ENCODE data around the gene THRB. TPM values are rescaled to one million over a fixed set of nuclear protein-coding genes. Genes with fewer than 3 reads are reported as not detected.

Gene THRB
- total and polyA plus RNA-seq, 10 donors = 1.00 to 26.6 (median 16.2) TPM

- H3K36me3 ChIP-seq = no peaks in the 10 kb centered on the region
- peaks cover 0 to 5% (median 0%) of the 10 kb centered on the region in 6 donors for H3K4me1 ChIP-seq
- peak in 1 of 3 donors; percentile 61 for TF ChIP-seq POLR2AphosphoS5 (IDR thresholded peaks at IDR 0.05)
- TF ChIP-seq, protein P1, sequence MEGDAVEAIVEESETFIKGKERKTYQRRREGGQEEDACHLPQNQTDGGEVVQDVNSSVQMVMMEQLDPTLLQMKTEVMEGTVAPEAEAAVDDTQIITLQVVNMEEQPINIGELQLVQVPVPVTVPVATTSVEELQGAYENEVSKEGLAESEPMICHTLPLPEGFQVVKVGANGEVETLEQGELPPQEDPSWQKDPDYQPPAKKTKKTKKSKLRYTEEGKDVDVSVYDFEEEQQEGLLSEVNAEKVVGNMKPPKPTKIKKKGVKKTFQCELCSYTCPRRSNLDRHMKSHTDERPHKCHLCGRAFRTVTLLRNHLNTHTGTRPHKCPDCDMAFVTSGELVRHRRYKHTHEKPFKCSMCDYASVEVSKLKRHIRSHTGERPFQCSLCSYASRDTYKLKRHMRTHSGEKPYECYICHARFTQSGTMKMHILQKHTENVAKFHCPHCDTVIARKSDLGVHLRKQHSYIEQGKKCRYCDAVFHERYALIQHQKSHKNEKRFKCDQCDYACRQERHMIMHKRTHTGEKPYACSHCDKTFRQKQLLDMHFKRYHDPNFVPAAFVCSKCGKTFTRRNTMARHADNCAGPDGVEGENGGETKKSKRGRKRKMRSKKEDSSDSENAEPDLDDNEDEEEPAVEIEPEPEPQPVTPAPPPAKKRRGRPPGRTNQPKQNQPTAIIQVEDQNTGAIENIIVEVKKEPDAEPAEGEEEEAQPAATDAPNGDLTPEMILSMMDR (IDR thresholded peaks at IDR 0.05 in 8 of 11, conservative IDR thresholded peaks at IDR 0.05 in 3 of 11) = no peak
- TF ChIP-seq POLR2A (IDR thresholded peaks at IDR 0.05) = no peak
- no peaks in the 10 kb centered on the region for H3K9me3 ChIP-seq
- DNase-seq = no peak
- peak overlapping the region in 5 of 8 donors; percentile 24 to 48 (median 29) for H3K27ac ChIP-seq
- intact Hi-C loops (cut with DNase I; ENCODE audit: low total_unique reads) = no loop called here
- WGBS, 5 donors = 69 to 78% (median 75%) methylated on average over 2 of the region's 2 CpGs
- no peaks in the 10 kb centered on the region for H3K27me3 ChIP-seq (replicated peaks in 1 of 7)
- no peak overlapping the region for H3K4me3 ChIP-seq
Measured at GRCh38 chr3:24538891-24539290, 44.2 kb upstream of the THRB start.

- intact Hi-C loops (cut with DNase I; ENCODE audit: low total_unique reads) = no loop called here
- DNase-seq = no peak
- no peak overlapping the region for H3K27ac ChIP-seq
- TF ChIP-seq, protein P1 (IDR thresholded peaks at IDR 0.05 in 8 of 11, conservative IDR thresholded peaks at IDR 0.05 in 3 of 11) = no peak
- TF ChIP-seq POLR2A (IDR thresholded peaks at IDR 0.05) (no peak), POLR2AphosphoS5 (IDR thresholded peaks at IDR 0.05) (no peak)
- no peaks in the 10 kb centered on the region for H3K27me3 ChIP-seq (replicated peaks in 1 of 7)
- peaks cover 0 to 4% (median 0%) of the 10 kb centered on the region in 6 donors for H3K4me1 ChIP-seq
- no peak overlapping the region for H3K4me3 ChIP-seq
- no peaks in the 10 kb centered on the region for H3K36me3 ChIP-seq
- H3K9me3 ChIP-seq = no peaks in the 10 kb centered on the region
- WGBS, 5 donors = 80 to 88% (median 83%) methylated on average over 10 of the region's 10 CpGs
Measured at GRCh38 chr3:24533561-24534193, 39.0 kb upstream of the THRB start.

DNA sequence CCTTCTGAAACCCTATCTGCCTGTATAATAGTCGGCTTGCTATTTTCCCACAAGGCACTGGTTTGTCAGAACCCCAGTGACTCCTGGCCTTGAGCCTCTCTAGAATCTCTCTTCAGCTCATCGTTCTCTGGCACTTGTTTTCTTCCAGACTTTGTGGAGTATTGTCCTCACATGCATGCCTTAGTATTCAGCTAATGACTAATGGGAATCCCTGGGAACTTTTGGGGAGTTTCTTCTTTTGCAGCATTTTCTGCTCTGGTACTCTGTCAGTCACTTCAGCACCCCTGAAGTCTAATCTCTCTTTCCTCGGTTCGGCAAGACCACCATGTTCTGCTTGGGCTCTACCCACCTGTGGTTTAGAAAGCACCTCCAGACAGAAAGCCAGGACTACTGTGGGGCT is 35.8 kb upstream of the THRB start:
- Histone ChIP-seq H3K27ac (no peak overlapping the region), H3K36me3 (no peaks in the 10 kb centered on the region), H3K4me1 (no peaks in the 10 kb centered on the region), H3K9me3 (no peaks in the 10 kb centered on the region), H3K27me3 (replicated peaks in 1 of 7) (no peaks in the 10 kb centered on the region), H3K4me3 (no peak overlapping the region)
- TF ChIP-seq, protein P1 (IDR thresholded peaks at IDR 0.05 in 8 of 11, conservative IDR thresholded peaks at IDR 0.05 in 3 of 11) = no peak
- no peak for TF ChIP-seq POLR2A (IDR thresholded peaks at IDR 0.05)
- TF ChIP-seq POLR2AphosphoS5 (IDR thresholded peaks at IDR 0.05) = no peak
- intact Hi-C loops (cut with DNase I; ENCODE audit: low total_unique reads) = no loop called here
- DNase-seq = no peak
- WGBS, 5 donors = 73 to 86% (median 83%) methylated on average over 4 of the region's 4 CpGs

GRCh38 chr3:24529210-24529609 is 34.6 kb upstream of the THRB start:
- no peak for DNase-seq
- TF ChIP-seq, protein P1 (IDR thresholded peaks at IDR 0.05 in 8 of 11, conservative IDR thresholded peaks at IDR 0.05 in 3 of 11) = no peak
- no peaks in the 10 kb centered on the region for H3K9me3 ChIP-seq
- H3K27me3 ChIP-seq (replicated peaks in 1 of 7) = no peaks in the 10 kb centered on the region
- no peaks in the 10 kb centered on the region for H3K4me1 ChIP-seq
- no peak overlapping the region for H3K27ac ChIP-seq
- no peaks in the 10 kb centered on the region for H3K36me3 ChIP-seq
- no peak overlapping the region for H3K4me3 ChIP-seq
- intact Hi-C loops (cut with DNase I; ENCODE audit: low total_unique reads) = no loop called here
